ENCODE results near the gene CIDEC. TPM values are rescaled to one million over a fixed set of nuclear protein-coding genes. Genes with fewer than 3 reads are reported as not detected.
"Not testable (repeated sequence)": the region's sequence is repeated elsewhere in the genome, so short reads cannot be mapped to it uniquely, and the experiment has no call there.

Gene CIDEC
- total and polyA plus RNA-seq, 8 donors = 0.16 to 11.5 (median 1.1) TPM; not detected in 1

GRCh38 chr3:9897408-9898372, 17.6 kb upstream of the CIDEC start:
- WGBS, 2 donors = 19 to 23% methylated on average over 4 of the region's 4 CpGs
- TF ChIP-seq CTCF (IDR thresholded peaks at IDR 0.05) = no peak
- H3K36me3 ChIP-seq = peaks cover 0 to 5% (median 0%) of the 10 kb centered on the region in 3 donors
- intact Hi-C loops (cut with DNase I) = no loop called here
- H3K27me3 ChIP-seq = no peaks in the 10 kb centered on the region
- DNase-seq (peak in 5 of 6 donors; percentile 75 to 89 (median 80)), ATAC-seq (peak; percentile 87 to 90 (median 89)), FAIRE-seq (no peak)
- peaks cover 27 to 32% (median 31%) of the 10 kb centered on the region in 3 donors for H3K4me1 ChIP-seq
- no peaks in the 10 kb centered on the region for H3K9me3 ChIP-seq
- peak overlapping the region; percentile 56 to 89 (median 74) for H3K27ac ChIP-seq
- H3K4me3 ChIP-seq = no peak overlapping the region

- 86 to 89% methylated on average over 10 of the region's 10 CpGs for WGBS, 2 donors
- ATAC-seq; H3K9me3 ChIP-seq; H3K27me3 ChIP-seq; H3K36me3 ChIP-seq; DNase-seq; FAIRE-seq; H3K4me3 ChIP-seq; intact Hi-C loops (cut with DNase I): not testable (repeated sequence)
- Histone ChIP-seq H3K27ac (peak overlapping the region; percentile 56 to 89 (median 74)), H3K4me1 (peaks cover 21 to 29% (median 29%) of the 10 kb centered on the region in 3 donors)
Observed at GRCh38 chr3:9896755-9897407, 16.8 kb upstream of the CIDEC start.

DNA sequence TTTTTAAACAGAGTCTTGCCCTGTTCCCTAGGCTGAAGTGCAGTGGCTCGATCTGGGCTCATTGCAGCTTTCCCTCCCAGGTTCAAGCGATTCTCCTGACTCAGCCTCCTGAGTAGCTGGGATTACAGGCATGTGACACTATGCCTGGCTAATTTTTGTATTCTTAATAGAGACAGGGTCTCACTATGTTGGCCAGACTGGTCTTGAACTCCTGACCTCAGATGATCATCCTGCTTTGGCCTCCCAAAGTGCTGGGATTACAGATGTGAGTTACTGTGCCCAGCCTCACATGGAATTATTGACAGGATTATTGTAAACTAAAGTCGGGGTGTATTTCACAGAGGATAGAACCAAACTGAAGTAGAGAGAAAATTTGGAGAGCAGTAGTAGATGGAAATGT, 15.7 kb upstream of the CIDEC start:
- DNase-seq; intact Hi-C loops (cut with DNase I); H3K27ac ChIP-seq; H3K27me3 ChIP-seq; H3K9me3 ChIP-seq; FAIRE-seq; H3K4me3 ChIP-seq; H3K36me3 ChIP-seq; ATAC-seq: not testable (repeated sequence)
- peaks cover 22 to 29% (median 22%) of the 10 kb centered on the region in 3 donors for H3K4me1 ChIP-seq
- WGBS, 2 donors = 96 to 97% methylated on average over 3 of the region's 3 CpGs

- FAIRE-seq = no peak
- WGBS, 2 donors = 89 to 94% methylated on average over 1 of the region's 1 CpG
- peaks cover 0 to 5% (median 0%) of the 10 kb centered on the region in 3 donors for H3K36me3 ChIP-seq
- intact Hi-C loops (cut with DNase I) = no loop called here
- no peak overlapping the region for H3K27ac ChIP-seq
- no peak for TF ChIP-seq CTCF (IDR thresholded peaks at IDR 0.05)
- no peak for DNase-seq
- H3K27me3 ChIP-seq = no peaks in the 10 kb centered on the region
- no peak overlapping the region for H3K4me3 ChIP-seq
- H3K9me3 ChIP-seq = no peaks in the 10 kb centered on the region
- ATAC-seq = no peak
- H3K4me1 ChIP-seq = peaks cover 16 to 26% (median 17%) of the 10 kb centered on the region in 3 donors
Observed at GRCh38 chr3:9893739-9894138, 13.7 kb upstream of the CIDEC start.

DNA sequence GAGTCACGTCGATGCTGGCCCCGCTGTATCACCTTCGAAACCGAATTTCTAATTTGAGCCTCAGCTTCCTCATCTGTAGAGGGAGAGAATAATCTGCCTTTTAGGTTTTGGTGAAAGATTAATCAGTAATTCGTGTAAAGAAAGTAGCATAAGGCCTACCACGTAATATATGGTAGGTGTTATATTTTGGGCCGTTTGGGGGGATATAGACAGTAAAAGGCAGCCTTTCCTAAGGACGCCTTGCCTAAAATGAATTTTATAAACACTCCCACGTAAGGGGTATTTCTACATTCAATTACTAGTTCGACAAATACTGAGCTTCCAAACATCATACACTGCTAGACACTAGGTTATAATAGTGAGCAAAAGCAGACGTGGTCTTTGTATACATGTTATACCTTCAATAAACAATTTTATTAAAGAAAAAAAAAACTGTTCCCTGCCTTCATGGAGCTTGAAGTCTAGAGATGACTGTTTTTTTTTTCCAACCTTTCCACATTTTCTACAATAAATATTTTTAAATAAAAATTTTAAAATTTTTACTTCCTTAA, 11.1 kb upstream of the CIDEC start:
- WGBS, 2 donors = 4 to 5% methylated on average over 12 of the region's 12 CpGs
- no peak for FAIRE-seq
- H3K27me3 ChIP-seq = no peaks in the 10 kb centered on the region
- no peaks in the 10 kb centered on the region for H3K9me3 ChIP-seq
- no peak for ATAC-seq
- peak overlapping the region; percentile 66 to 99 (median 98) for H3K4me3 ChIP-seq
- H3K4me1 ChIP-seq = peaks cover 0 to 11% (median 3%) of the 10 kb centered on the region in 3 donors
- no peak for DNase-seq
- peak overlapping the region; percentile 49 to 94 (median 88) for H3K27ac ChIP-seq
- intact Hi-C loops (cut with DNase I) = no loop called here
- H3K36me3 ChIP-seq = peaks cover 0 to 5% (median 0%) of the 10 kb centered on the region in 3 donors
- TF ChIP-seq CTCF (IDR thresholded peaks at IDR 0.05) = no peak

Data from pancreas (tissue), 10 donors.